GM12891 (cell line): ENCODE data around the gene SPACDR.

Experiments
- PAX5 ChIP-seq: IDR thresholded peaks from 2 replicates; pipeline ENCODE4 v1.6.1; 2011; ENCODE audit warnings: low read length, moderate library complexity, mild to moderate bottlenecking; ENCODE audit not compliant: insufficient read depth, severe bottlenecking
- POLR2A ChIP-seq: IDR thresholded peaks from 2 replicates; pipeline ENCODE4 v1.6.1; 2011; ENCODE audit warnings: low read depth, low read length, control low read depth
- POLR2AphosphoS5 ChIP-seq: IDR thresholded peaks from 2 replicates; pipeline ENCODE4 v1.6.1; 2011; ENCODE audit warnings: low read depth, low read length, control low read depth
- SPI1 ChIP-seq: IDR thresholded peaks from 2 replicates; pipeline ENCODE4 v1.6.1; 2011; ENCODE audit warnings: low read depth, low read length, control low read depth
- TAF1 ChIP-seq: IDR thresholded peaks from 2 replicates; pipeline ENCODE4 v1.6.1; 2011; ENCODE audit warnings: low read depth, low read length, control low read depth

GRCh38 chr7:100437150-100438100 lies 26.6 kb downstream of the SPACDR start:
- TF ChIP-seq POLR2AphosphoS5 (no peak), POLR2A (no peak), TAF1 (no peak), SPI1 (no peak), PAX5 (no peak)
